Stimulated activated CD4-positive, alpha-beta T cell treated with anti-CD3 and anti-CD28 coated beads, Interleukin-1b, Interleukin-23, amount 100 ng/mL, for 4 hours (primary cell): Measurements from ENCODE around the gene ABCC8.

ENCODE experiments used
- DNase-seq, 2 donors: peaks; one replicate each; pipeline ENCODE4 v3.0.0-alpha.2; 2020; ENCODE audit warnings: low read depth in 2 of 2

The ABCC8 gene

DNA sequence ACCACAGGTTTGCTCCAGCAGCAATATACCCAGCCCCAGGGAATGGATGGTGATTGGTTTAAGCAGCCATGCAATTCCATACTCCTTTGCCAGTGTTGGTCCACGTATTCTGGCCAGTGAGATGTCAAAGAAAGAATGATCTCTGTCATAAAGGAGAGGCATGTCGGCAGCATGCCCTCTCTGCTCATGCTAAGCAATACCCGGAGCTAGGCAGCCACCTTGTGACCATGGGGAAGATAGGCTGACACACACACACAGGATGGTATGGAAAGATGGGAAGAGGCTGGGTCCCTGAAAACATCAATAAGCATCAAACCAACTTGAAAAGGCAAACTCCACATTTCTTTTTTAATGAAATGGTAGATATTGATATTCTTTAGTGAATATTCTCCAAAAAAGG lies 5.1 kb downstream of the ABCC8 start:
- no peak for DNase-seq

DNA sequence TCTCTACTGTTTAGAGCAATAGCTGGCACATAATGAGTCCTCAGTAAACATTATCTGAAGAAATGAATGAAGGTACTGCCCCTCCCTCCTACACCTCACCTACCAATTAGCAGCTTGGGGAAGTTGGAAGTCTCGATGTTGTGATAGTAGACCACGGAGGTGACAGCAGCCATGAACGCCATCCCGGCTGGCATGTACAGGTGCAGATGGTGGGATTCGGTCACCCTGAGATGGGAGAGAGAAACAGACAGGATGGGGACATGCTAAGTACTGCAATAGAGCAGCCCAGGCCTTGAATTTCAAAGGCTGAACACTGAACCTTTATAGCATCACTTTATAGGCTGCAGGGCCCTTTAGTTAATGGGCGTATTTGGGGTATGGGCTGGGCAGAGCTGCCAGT lies 6.6 kb downstream of the ABCC8 start:
- DNase-seq = no peak

DNA sequence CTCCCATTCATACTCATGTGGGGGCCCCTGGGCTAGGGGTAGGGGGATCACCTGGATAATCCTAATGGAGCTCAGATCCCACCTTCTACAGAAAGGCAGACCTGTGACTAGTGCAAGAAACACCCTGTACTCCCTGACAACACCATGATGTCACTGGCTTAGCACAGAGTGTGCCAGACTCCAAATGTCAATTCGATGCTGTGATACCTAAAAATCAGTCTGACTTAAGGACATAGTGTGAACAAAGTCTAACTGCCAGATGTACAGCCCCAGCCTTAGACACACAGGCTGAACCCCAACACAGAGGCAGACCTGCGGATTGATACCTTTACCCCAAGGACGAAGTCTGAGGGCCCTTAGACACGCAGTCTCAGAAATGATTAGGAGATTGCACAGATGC lies 8.5 kb downstream of the ABCC8 start:
- no peak for DNase-seq

DNA sequence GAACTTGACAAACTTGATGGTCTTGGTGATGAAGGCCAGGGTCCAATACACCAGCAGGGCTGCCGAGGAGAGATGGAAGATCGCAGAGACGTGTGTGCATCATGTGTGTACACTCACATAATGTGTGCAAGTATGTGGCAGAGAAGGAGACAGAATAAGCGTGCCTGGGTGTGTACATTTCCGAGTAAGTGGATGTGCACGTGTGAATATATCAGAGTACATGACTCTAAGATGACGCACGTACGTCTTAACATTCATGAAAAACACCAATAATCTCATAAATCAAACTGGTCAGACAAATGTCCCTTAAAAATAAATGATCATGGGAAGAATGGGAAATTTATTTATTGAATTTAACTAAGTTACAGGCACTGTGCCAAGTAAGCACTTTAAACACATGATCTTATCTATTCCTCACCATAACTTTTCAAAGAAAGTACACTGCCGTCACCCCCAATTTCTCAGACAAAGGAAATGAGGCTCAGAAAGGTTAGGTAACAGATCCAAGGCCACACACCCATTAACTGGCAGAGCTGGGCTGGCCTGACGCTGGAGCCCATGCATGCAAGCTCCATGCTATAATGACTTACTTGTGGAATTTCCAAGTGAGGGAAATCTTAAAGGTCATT lies 13.0 kb downstream of the ABCC8 start:
- no peak for DNase-seq

DNA sequence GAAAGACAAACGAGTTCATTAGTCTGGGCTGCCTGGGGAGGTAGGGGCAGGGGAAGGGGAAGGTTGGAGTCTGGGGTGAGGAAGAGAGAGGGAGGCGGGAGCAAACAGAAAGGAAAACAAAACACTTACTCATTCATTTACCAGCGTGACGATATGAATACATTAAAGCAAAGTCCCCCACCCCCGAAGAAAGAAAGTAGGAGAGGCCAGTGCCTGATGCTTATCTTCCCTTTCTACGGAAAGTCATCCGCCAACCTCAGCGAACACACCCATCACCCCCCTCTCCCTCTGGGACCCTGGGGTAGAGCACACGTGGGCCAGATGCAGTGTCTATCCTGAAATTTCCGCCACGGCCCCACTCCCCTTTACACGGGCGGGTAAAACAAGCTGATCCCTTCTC lies 13.7 kb downstream of the ABCC8 start:
- no peak for DNase-seq

DNA sequence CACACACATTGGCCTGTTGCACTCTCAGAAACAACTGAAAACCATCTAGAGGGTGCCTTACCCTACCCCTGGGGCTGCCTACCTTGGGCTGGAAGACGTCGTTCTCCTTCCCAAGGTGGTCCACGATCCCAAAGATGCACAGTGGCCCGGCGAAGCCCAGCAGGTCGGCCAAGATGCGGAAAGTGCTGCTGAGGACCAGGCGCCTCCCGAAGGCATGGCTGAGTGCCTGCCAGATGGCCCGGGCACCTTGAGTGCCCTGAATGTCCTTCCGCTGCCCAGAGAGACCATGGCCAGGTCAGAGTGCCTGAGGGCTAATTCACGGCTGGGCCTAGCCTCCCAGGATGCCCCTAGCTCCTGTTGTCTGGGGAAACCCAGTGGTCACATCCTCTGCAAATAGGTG lies 16.2 kb downstream of the ABCC8 start:
- DNase-seq = no peak

DNA sequence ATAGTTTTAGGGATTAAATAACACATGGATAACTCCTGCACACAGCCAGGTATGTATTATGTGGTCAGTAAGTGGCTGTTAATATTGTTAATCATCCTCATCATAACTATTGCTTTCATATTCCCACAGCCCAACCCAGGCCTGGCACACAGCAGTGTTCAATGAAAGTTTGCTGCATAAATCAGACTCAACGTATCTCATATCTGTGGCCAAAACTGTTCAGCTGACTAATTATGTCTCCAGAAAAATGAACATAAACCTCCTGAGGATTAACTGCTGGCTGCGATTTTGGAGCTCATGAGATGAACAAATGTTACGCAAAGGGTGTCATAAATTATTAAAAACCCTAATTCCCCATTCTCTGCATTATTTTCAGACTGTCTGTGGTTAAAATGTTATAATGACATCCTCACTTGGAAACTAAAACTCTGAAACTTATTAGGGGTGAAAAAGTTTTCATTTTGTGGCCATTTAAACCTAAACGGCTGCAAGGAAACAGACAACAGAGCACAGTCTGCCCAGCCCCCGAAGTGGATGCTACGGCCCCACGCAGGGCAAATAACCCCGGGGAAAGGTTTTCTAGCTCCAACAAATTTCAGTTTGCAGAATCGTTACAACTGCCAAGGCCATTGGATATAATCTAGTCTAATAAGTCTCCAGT lies 17.3 kb downstream of the ABCC8 start:
- DNase-seq = no peak

DNA sequence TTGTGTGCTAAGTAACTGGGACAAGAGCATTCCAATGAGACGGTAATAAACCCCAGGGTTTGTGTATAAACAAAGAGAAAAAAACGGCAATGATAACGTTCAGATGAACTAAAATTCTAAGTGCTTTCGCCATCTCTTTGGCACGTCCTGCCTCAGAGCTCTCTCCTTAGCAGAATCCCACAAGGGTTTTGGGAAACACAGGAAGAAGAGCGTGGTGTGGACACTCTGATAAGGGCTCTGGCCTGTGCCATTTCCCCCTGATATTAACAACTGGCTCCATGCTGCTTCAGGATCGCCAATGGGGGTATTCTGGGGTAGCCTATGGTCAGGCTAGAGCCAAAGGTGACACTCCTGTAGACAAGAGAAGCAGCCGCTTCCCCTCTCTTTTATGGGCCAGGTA lies 18.4 kb downstream of the ABCC8 start:
- no peak for DNase-seq

DNA sequence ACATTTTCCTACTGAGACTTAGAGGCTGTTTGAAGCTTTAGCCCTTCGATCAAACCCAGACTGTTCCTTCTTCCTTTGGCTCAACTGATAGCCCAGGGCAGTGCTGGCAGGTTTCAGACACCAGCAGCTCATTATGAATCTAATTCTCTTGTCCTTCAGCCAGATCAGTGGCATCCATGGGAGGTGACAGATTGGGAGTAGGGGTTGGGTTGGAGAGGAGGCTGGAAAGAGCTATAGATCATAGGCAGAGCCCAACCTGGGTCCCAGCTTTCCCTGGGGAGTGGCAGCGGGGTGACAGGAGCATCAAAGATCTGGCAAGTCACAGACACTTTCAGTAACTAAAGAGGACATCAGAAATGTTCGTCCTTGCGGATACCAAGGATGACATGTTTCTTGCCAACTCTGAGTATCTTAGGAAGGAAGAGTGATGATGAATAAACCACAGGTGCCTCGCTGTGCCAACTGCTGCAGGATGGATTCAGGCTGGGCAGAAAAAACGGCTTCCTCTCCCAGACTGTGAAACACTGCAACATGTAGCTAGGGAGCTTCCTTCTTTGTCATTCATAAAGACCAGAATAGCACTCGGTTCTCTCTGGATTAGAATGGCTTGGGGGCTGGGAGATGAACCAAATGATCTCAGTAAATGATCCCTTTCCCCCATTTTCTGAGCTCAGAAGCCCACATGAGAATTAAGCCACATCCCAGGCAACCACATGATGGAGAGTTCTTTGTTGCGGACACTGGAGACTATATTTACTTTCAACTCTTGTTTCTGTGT lies 19.1 kb downstream of the ABCC8 start:
- no peak for DNase-seq

DNA sequence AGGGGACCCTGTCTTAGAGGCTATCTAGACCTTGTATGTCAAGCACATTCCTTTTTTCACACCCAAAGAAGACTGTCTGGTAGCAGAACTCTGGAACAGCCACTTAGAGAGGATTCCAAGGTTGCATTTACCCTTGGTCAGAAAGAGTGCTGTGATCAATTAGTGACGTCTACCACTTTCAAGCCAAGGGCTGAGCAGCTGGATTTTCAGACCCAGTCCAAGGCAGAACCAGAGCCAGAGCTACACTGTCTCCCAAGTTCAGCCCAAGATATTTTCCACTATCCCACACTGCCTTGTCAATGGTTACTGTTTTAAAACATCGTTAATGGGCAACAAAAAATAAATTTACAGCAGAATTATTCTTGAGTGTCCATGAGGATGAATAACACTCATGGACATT lies 24.0 kb downstream of the ABCC8 start:
- DNase-seq = no peak

DNA sequence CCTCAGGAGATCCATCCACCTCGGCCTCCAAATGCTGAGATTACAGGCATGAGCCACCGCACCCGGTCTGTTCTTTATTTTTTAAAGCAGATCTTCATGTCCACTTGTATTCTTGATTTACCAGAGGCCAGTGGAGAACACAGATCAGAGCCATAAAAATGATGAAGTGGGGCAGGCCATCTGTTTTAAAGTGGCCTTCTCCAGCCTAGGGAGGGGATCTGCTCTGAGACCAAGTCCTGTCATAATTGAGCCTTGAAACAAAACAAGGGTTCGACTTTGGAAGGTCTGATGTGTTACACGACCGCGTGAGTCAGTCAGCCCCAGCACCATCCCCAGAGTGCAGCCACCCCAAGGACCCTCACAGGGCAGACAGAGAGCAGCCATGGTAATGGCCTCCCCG lies 27.5 kb downstream of the ABCC8 start:
- DNase-seq = no peak

DNA sequence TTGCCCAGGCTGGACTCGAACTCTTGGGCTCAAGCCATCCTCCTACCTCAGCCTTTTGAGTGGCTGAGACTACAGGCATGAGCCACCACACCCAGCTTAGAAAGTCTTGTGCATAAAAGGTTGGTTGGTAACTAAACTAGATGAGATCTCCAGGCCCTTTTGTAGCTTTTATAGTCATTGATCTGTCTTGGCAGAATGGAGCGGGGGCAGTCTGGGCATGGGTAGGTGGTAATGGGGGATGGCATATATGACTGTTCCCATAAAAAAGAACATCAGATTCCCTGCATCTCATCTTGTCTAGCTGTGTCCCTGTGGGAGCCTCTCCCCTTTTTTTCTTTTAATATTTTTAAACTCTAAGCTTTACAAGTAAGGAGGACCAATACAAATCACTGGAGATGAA lies 30.2 kb downstream of the ABCC8 start:
- no peak for DNase-seq

DNA sequence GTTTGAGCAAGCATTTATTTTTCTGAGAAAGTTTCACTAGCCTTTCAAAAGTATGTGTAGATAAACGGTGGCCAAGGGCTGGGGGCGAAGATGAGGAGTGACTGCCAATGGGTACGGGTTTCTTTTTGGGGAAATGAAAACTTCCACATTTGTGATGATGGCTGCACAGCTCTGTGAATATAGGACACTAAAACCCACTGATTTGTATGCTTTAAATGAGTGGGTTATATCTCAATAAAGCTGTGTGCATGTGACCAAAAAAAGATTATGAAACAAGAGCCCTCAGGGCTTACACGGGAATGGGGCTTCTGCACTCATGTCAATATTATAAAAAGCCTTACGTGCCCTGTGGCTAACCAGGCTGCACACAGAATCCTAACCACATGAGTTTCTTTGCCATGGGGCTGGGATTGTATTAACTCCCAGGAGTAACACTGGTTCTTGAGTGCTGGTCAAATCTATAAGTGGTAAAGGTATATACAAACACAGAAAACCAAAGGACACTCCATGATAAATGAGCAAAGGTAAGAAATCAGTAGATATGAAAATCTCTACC lies 31.3 kb downstream of the ABCC8 start:
- no peak for DNase-seq

DNA sequence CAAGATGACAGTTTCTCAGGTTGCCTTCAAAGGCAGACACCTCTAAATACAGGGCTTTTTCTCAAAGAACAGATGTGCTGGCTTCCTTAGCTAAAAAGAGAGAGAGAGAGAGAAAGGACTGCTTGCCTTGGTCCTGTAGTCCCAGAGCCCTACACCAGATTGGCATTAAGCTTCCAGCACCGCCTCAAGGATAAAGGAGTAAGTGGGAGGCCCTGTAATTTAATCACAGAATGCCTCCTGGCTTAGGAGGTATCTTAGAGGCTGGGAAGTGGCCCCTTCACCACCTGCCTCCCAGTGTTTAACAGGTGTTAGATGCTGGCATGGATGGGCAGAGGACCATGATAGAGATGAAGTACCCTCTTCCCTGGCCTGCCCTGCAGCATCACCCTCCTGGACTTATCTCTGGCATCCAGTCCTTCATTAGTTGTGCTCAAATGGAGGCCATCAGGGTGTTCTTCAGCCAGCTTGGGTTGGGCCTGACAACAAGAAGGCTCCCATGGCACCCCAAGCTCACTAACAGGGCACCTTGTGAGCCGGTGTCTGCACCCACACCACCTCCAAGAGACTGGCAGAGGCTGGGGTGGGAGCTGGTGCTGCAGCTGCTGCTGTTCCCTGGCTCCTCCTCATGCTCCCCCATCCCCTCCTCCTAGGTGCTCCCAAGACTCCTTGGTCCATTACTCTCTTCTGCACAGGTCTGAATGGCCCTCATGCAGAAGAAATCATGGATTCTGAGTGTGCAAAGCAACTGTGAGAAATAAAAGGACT lies 32.5 kb downstream of the ABCC8 start:
- DNase-seq = no peak

DNA sequence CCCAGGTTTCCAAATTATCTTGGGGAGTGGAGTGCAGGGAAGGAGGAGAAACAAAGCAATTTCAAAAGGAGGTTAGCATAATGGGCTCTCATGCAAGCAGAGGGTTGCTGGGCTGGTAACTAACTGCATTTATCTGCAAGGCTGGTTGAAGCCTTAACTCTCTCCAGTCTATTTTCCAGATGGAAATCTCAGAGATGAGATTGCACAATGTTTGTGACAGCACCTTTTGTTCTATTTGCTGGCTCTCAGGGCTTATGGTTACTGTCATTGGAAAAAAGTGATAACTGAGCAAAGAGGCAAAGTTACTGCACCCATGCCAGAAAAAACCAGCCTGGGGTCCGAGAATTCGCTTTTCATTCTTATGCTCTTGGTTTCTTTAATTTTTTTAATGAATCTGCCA lies 33.2 kb downstream of the ABCC8 start:
- no peak for DNase-seq

DNA sequence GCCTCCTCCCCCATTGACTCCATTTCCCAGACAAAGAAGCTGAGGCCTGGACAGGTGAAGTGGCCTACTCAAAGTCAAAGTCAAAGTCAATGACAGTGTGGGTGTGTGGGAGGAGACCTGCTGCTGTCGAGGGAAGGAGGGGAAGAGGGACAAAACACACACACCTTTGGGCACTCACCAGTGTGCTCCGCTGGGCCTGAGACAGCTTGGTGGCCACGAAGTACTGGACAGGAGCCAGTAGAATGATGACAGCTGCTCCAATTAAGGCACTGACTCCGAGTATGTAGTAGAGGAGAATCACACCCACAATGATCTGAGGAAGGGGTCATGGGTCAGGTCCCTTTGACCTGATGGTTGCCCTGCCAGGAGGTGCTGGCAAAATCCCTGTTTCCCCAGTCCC lies 33.6 kb downstream of the ABCC8 start:
- no peak for DNase-seq

DNA sequence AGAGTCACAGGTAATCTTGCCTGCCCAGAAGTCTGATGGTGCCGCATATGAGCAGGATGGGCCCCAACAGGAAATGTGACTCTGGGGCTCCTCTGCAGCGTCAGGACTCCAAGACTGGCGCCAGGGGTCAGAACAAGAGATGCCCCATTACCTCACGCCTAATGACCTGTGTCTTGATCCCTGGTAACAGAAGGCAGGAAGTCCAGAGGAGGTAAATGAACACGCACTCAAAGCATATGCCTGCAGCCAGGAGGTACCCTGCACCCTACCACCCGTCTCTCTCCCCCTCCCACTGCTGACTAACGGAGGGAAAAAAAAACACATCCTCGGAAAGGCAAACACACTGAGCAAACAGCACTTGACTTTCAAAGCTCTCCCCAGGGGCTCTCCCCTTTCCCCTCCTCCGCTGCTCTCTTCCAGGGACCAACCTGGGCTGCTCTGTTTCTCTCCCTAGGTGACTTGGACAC lies 37.3 kb downstream of the ABCC8 start:
- no peak for DNase-seq

DNA sequence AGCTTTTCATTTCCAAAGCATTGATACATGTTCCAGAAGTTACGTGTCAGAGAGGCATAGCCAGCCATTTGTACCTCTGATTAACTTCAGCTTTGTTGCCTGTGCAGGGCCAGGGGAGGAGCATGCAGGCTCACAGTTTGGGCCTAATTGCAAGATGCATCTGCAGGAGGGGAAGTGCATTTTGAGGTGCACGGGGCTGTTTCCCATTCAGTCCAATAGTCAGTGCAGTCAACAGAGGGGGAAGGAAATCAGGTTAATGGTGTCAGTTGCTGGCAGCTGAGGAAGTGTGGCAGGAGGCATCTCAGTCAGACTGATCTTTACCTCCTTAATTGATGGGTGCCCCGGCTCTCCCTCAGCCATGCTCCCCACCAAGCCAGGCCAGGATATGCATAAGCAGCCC lies 39.3 kb downstream of the ABCC8 start:
- no peak for DNase-seq

DNA sequence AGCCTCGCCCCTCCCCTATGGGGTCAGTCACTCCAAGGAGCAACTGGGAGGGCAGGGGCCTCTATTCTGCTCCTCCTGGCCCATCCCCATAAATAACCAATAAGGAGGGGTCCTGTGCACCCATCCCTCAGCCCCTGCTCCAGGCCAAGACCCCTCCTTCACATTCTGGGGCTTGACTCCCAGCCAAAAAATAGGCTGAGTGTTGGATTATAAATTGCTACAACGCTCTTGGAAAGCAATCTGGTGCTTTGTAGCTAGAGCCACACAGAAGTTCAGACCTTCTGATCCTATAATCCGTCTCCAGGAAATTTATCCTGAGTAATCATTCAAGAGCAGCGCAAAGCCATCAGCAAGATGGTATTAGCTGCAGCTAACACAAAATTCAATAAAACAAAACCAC lies 42.5 kb downstream of the ABCC8 start:
- DNase-seq = no peak

DNA sequence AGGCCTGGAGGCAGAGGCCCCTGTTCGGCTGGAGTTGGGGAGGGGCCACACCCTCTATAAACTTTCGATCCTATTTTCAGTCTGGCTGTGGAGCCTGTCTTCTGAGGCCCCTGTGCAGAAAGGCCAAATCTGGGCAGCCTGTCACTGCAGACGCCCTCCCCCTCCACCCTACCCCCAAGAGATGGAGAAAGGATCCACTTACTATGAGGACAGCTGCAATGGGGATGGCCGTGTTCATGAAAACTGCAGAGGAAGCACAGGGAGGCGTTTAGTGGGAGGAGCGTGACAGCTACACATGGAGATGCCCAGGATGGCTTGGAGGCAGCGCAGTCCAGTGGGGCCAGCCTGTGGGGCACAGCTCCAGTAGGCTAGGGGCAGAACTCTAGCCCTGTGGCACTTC lies 44.6 kb downstream of the ABCC8 start:
- no peak for DNase-seq

DNA sequence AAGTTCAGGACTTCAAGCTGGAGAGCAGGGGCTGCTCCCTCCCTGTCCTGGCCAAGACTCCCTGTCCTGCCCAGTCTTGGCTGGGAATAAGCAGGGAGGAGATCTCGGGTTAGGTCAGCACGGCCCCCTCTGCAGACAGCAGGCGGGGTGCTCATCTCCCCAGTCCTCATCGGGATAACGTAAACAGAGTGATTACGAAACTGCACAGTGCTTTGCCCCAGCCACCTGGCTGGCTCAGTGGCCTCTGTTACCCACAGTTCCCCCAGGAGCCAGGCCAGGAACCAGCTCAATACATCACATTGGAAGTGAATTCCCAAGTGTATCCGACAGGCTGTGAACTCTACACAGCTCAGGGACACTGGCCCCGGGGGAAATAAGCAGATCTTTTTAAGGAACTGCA lies 45.5 kb downstream of the ABCC8 start:
- no peak for DNase-seq

DNA sequence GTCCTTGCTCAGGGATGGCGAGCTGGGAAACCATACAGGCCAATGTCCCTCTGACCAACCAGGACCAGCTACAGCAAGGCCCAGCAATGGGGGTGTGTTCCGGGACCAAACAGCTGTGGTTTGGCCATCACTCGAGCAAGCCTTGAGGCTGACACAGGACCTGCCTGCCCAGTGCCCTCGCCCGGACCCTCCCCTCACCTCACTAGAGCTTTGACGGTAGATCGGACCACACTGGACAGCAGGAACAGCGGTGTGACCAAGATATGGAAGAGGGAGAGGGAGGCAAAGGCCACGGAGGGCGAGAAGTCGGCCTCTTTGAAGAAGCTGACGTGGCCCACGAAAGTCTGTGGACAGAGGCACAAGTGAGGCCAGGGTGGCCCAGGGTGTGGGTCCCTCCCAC lies 46.0 kb downstream of the ABCC8 start:
- DNase-seq = no peak
